GM19395 (cell line): Measurements from ENCODE around the gene RFESD.

Experiments used
- ATAC-seq: cut with Tn5 transposase; IDR thresholded peaks from one replicate; pipeline ENCODE4 v1.9.1; 2021; ENCODE audit warnings: mild to moderate bottlenecking, moderate library complexity; ENCODE audit not compliant: unreplicated experiment

The RFESD gene

GRCh38 chr5:95660060-95660459, 13.5 kb downstream of the RFESD start:
- no peak for ATAC-seq

GRCh38 chr5:95662946-95663345, 16.4 kb downstream of the RFESD start:
- ATAC-seq = no peak

- ATAC-seq = no peak
Measured at GRCh38 chr5:95664204-95664786, 17.7 kb downstream of the RFESD start.

- ATAC-seq = no peak
Measured at GRCh38 chr5:95667061-95667618, 20.6 kb downstream of the RFESD start.

- ATAC-seq = no peak
Measured at GRCh38 chr5:95667678-95668077, 21.1 kb downstream of the RFESD start.

- ATAC-seq = no peak
Measured at GRCh38 chr5:95668216-95668615, 21.6 kb downstream of the RFESD start.

GRCh38 chr5:95668728-95669127, 22.2 kb downstream of the RFESD start:
- no peak for ATAC-seq

- ATAC-seq = no peak
Measured at GRCh38 chr5:95669540-95669939, 23.0 kb downstream of the RFESD start.

- no peak for ATAC-seq
Measured at GRCh38 chr5:95669985-95670384, 23.4 kb downstream of the RFESD start.

- no peak for ATAC-seq
Measured at GRCh38 chr5:95670568-95670967, 24.0 kb downstream of the RFESD start.

GRCh38 chr5:95671826-95672225, 25.2 kb downstream of the RFESD start:
- ATAC-seq = no peak

- no peak for ATAC-seq
Measured at GRCh38 chr5:95672641-95673040, 26.1 kb downstream of the RFESD start.

- ATAC-seq = no peak
Measured at GRCh38 chr5:95673081-95673480, 26.5 kb downstream of the RFESD start.

GRCh38 chr5:95682891-95683290, 36.3 kb downstream of the RFESD start, which contains the start of gene SPATA9:
Gene SPATA9, minus strand, starts transcription at chr5:95682991. Its CDS starts 137 bp downstream, at chr5:95682854.
- no peak for ATAC-seq

GRCh38 chr5:95684361-95684760, 37.8 kb downstream of the RFESD start:
- ATAC-seq = no peak

GRCh38 chr5:95686651-95687050, 40.1 kb downstream of the RFESD start:
- no peak for ATAC-seq

GRCh38 chr5:95689680-95690079, 43.1 kb downstream of the RFESD start:
- no peak for ATAC-seq

GRCh38 chr5:95690333-95690732, 43.8 kb downstream of the RFESD start:
- no peak for ATAC-seq

GRCh38 chr5:95697781-95698681, 51.5 kb downstream of the RFESD start:
- no peak for ATAC-seq

- ATAC-seq = no peak
Measured at GRCh38 chr5:95699337-95699736, 52.8 kb downstream of the RFESD start.

- ATAC-seq = no peak
Measured at GRCh38 chr5:95701074-95701473, 54.5 kb downstream of the RFESD start.

GRCh38 chr5:95704150-95704549, 57.6 kb downstream of the RFESD start:
- no peak for ATAC-seq
